Brain microvascular endothelial cell (primary cell): ENCODE data around the gene EML4.

Experiments used
- DNase-seq: peaks from one replicate; pipeline ENCODE4 v3.0.0-alpha.2; 2020
- H3K27ac ChIP-seq: fragments of 250-450 bp; sonication (Bioruptor Pico); 2 replicates; pipeline ENCODE4 v1.5.1; 2020; ENCODE audit warnings: mild to moderate bottlenecking, moderate library complexity
- H3K27me3 ChIP-seq: fragments of 250-450 bp; sonication (Bioruptor Pico); replicated peaks from 2 replicates; pipeline ENCODE4 v1.5.1; 2020; ENCODE audit warnings: mild to moderate bottlenecking
- H3K36me3 ChIP-seq: fragments of 250-450 bp; sonication (Bioruptor Pico); replicated peaks from 2 replicates; pipeline ENCODE4 v1.5.1; 2020; ENCODE audit warnings: mild to moderate bottlenecking
- H3K4me3 ChIP-seq: 2 replicates; pipeline ENCODE4 v1.5.1; 2011; ENCODE audit warnings: low read depth, mild to moderate bottlenecking, control low read depth, low read length, moderate library complexity
- in situ Hi-C: cut with HindIII; loops from 2 replicates; pipeline ENCODE4 v1.10.0; 2017; ENCODE audit warnings: low sequenced_read_pairs, low pct_ligation_motif_present
- TF ChIP-seq, protein P1 (sequence below): IDR thresholded peaks from 2 replicates; pipeline ENCODE4 v1.5.1; 2011; ENCODE audit warnings: low read depth, mild to moderate bottlenecking, moderate library complexity, low read length, control low read depth, inconsistent platforms; ENCODE audit errors: missing control alignments

The EML4 gene

DNA sequence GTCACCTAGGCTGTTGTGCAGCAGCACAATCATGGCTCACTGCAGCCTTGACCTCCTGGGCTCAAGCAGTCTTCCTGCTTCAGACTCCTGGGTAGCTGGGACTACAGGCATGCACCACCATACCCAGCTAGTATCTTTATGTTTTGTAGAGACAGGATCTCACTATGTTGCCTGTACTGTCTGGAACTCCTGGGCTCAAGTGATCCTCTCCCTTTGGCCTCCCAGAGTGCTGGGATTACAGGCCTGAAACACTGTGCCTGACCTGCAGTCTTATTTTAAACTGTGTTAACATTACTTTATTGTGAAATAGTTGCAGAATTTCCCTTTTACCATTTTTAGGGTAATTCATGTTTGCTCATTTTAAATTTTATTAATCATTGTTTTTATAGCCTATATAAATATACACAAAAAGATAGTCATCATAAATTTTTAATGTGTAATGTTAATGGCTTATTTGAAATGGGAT is 24.6 kb downstream of the EML4 start:
- in situ Hi-C loops = no loop called here
- Histone ChIP-seq H3K27ac (no peak overlapping the region), H3K4me3 (no peak overlapping the region), H3K27me3 (no peaks in the 10 kb centered on the region), H3K36me3 (no peaks in the 10 kb centered on the region)
- DNase-seq = no peak
- TF ChIP-seq, protein P1, sequence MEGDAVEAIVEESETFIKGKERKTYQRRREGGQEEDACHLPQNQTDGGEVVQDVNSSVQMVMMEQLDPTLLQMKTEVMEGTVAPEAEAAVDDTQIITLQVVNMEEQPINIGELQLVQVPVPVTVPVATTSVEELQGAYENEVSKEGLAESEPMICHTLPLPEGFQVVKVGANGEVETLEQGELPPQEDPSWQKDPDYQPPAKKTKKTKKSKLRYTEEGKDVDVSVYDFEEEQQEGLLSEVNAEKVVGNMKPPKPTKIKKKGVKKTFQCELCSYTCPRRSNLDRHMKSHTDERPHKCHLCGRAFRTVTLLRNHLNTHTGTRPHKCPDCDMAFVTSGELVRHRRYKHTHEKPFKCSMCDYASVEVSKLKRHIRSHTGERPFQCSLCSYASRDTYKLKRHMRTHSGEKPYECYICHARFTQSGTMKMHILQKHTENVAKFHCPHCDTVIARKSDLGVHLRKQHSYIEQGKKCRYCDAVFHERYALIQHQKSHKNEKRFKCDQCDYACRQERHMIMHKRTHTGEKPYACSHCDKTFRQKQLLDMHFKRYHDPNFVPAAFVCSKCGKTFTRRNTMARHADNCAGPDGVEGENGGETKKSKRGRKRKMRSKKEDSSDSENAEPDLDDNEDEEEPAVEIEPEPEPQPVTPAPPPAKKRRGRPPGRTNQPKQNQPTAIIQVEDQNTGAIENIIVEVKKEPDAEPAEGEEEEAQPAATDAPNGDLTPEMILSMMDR = no peak

DNA sequence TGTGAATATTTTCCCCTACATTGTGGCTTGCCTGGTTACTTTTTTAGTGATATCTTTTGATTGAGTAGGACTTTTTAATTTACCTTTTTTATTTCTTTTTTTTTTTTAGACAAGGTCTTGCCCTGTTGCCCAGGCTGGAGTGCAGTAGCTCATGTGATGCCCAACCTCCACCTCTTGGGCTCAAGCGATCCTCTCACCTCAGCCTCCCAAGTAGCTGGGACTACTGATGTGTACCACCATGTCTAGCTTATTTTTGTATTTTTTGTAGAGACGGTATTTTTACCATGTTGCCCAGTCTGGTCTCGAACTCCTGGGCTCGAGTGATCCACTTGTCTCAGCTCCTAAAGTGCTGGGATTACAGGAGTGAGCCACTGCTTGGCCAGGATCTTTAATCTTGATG is 25.3 kb downstream of the EML4 start:
- Histone ChIP-seq H3K27ac (no peak overlapping the region), H3K4me3 (no peak overlapping the region), H3K27me3 (no peaks in the 10 kb centered on the region), H3K36me3 (no peaks in the 10 kb centered on the region)
- in situ Hi-C loops = no loop called here
- TF ChIP-seq, protein P1 = no peak
- DNase-seq = no peak

DNA sequence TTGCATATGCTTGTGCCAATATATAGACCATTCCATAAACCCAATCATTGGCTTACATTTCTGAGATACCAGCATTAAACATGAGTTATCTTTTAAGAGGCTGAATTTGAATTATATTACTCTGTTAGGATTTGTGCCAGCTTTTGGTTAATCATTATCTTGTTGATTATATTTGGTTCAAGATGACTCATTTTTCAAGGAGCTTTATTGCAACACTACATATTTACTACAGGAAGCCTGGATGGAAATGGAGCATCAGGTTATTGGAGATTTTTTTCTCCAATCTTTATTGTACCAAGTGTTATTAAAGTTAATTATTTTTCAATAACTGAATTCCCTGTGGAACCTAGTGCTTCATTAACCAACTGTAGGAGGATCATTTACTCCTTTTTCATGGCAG is 26.4 kb downstream of the EML4 start:
- Histone ChIP-seq H3K27me3 (no peaks in the 10 kb centered on the region), H3K27ac (no peak overlapping the region), H3K36me3 (no peaks in the 10 kb centered on the region), H3K4me3 (no peak overlapping the region)
- DNase-seq = no peak
- TF ChIP-seq, protein P1 = no peak
- in situ Hi-C loops = no loop called here

DNA sequence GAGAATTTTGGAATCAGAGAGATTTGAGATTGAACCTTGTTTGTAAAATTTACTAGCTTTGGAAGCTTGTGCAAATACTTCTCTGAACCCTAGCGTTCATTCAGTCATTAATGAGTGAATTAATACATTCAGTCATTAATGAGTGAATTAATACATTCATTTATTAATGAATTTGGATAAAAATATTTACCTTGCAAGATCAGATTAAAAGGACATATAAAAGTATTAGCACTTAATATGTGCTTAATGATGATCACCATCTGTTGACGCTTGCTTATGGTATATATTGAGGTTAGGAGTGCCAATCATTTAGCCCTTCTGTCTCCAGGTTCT is 26.9 kb downstream of the EML4 start:
- in situ Hi-C loops = no loop called here
- H3K36me3 ChIP-seq = no peaks in the 10 kb centered on the region
- no peak for DNase-seq
- H3K27ac ChIP-seq = no peak overlapping the region
- no peaks in the 10 kb centered on the region for H3K27me3 ChIP-seq
- no peak overlapping the region for H3K4me3 ChIP-seq
- TF ChIP-seq, protein P1 = no peak

DNA sequence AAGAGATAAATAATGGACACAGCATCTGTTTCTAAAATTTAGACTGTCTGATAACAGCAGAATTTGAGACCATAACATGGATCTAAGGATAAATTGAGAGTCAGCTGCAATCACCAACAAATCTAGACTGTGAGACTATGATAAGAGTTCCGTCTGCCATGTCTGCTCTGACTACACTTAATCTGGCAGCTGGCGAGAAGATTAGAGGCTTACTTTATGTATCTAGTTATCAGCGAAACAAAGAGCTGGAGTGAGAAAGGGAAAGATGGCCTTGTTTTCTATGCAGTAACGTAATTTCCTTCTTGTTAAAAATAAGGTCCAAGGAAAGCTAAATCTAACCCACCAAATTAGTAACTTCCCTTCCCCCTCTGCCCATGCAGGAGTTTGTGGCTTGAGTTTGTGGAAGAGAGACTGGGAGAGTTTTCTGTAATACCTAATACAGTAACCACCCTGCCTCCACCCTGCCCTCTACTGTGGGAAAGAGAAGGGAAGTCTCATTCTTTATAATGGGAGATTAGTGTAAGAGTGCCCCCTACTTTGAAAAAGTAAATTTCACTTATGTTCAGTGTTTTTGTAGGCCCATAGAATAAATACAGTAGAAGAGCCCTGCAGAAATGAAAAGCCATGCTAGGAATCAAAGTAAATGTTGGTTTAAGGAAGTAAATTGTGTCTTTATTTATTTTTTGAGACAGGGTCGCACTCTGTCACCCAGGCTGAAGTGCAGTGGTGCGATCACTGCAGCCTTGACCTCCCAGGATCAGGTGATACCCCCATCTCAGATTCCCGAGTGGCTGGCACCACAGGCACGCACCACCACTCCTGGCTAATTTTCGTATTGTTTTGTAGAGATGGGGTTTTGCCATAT is 27.5 kb downstream of the EML4 start:
- H3K27ac ChIP-seq = peak overlapping the region; percentile 54
- in situ Hi-C loops = no loop called here
- TF ChIP-seq, protein P1 = peak; percentile 75
- no peaks in the 10 kb centered on the region for H3K27me3 ChIP-seq
- peak; percentile 67 for DNase-seq
- H3K36me3 ChIP-seq = no peaks in the 10 kb centered on the region
- H3K4me3 ChIP-seq = no peak overlapping the region

DNA sequence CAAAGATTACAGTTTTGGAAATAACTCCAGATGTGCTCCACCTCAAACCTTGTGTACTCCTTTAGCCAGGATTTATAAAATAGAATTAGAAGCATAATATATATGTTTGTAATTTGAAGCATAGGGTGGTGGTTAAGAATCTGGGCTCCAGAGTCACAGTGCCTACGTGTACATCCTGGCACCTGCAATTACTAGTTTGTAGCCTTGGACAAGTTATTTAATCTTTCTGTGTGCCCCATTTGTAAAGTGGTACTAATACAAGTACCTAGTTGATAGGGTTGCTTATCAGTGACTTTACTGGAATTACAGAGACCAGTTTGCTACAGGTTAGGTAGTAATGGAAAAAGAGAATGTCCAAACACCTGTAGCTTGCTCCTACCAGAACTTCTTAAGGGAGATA is 28.6 kb downstream of the EML4 start:
- Histone ChIP-seq H3K27me3 (no peaks in the 10 kb centered on the region), H3K27ac (no peak overlapping the region), H3K4me3 (no peak overlapping the region), H3K36me3 (no peaks in the 10 kb centered on the region)
- in situ Hi-C loops = no loop called here
- no peak for DNase-seq
- TF ChIP-seq, protein P1 = no peak
